ENCODE data around the gene AVL9.
"Not testable (repeated sequence)": the region's sequence is repeated elsewhere in the genome, so short reads cannot be mapped to it uniquely, and the experiment has no call there.

AVL9 gene

DNA sequence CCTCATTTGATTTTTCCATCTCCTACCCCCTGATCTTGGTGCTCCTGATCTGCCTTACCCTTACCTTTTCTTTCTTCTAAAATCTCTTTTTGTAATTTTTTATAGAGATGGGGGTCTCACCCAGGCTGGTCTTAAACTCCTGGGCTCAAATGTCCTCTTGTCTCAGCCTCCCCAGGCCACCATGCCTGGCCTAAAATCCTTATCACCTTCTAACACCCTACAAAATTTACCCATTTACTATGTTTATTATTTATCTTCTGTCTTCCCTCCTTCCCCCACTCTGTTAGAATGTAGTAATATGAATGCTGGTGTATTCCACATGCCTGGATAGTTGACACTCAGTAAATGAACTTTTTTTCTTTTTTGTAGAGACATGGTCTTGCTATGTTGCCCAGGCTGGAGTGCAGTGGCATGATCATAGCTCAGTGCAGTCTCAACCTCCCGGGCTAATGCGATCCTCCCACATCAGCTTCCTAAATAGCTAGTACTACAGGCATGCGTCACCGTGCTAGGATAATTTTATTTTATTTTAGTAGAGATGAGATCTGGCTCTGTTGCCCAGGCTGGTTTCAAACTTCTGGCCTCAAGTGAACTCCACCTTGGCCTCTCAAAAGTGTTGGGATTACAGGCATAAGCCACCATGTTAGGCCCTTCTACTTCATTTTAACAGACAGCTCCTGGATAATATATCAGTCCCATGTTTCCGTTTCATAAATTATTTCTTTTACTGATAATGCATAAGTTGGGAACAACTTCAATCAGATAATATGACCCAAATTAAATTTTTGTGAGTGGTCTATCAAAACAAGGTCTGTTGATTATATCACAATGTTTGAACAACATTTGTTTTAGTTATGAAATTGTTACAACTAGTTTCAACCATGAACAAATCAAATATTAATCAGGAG is 136.6 kb downstream of the AVL9 start:
- H3K4me3 ChIP-seq (ENCODE audit: low read depth in 1 of 5, low read length in 5 of 5); H3K27me3 ChIP-seq (ENCODE audit: control insufficient read depth in 5 of 5, insufficient read depth in 4 of 5, low read length in 5 of 5); H3K9ac ChIP-seq (ENCODE audit: low read length in 5 of 5); H3K27ac ChIP-seq (ENCODE audit: low read depth, low read length); H3K36me3 ChIP-seq (ENCODE audit: control insufficient read depth in 5 of 5, insufficient read depth in 5 of 5, low read length in 5 of 5); H3K4me1 ChIP-seq (ENCODE audit: control insufficient read depth in 5 of 5, insufficient read depth in 5 of 5, low read length in 5 of 5); H3K9me3 ChIP-seq (ENCODE audit: control insufficient read depth in 5 of 5, low read length in 5 of 5): not testable (repeated sequence)

DNA sequence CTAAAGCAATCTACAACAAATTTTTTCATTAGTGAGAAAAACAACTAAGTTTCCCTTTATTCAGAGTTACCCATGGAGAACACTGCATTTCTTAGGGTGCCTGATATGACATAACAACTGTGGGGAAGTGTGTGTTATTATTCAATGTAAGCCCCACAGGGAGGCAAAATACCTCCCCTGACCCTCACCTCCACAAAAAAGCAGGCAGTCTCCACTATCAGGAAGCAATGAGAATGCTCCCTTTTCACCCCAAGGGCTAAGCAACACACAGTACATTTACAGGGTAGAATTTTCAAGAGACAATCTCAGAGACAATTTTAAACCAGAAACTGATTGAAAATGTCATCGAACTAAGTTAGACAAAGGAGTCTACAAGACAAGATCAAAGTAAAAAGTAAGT is 138.2 kb downstream of the AVL9 start:
- not testable (repeated sequence) for H3K36me3 ChIP-seq (ENCODE audit: control insufficient read depth in 5 of 5, insufficient read depth in 5 of 5, low read length in 5 of 5); H3K27me3 ChIP-seq (ENCODE audit: control insufficient read depth in 5 of 5, insufficient read depth in 4 of 5, low read length in 5 of 5); H3K4me3 ChIP-seq (ENCODE audit: low read depth in 1 of 5, low read length in 5 of 5); H3K27ac ChIP-seq (ENCODE audit: low read depth, low read length); H3K9ac ChIP-seq (ENCODE audit: low read length in 5 of 5); H3K4me1 ChIP-seq (ENCODE audit: control insufficient read depth in 5 of 5, insufficient read depth in 5 of 5, low read length in 5 of 5); H3K9me3 ChIP-seq (ENCODE audit: control insufficient read depth in 5 of 5, low read length in 5 of 5)

DNA sequence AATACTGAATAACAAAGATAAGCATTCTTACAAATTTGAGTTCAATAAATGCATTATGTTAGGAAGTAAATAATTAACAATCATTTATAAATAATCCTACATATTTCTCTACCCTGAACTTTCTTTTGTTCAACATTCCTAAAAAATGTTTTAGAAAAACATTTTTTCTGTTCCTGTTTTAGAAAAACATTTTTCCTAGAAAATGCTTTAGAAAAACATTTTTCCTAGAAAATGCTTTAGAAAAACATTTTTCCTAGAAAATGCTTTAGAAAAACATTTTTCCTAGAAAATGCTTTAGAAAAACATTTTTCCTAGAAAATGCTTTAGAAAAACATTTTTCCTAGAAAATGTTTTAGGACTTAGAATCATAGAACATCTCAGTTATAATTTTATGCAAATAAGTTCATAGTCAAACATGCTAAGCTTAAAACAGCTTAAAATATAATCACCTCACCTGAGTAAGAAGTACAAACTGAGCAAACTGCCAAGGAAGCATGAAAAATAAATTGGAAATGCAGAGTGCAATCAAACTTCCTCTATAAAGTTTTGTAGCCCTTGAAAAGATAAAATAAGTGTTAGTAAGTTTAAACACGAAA is 139.6 kb downstream of the AVL9 start:
- not testable (repeated sequence) for H3K27ac ChIP-seq (ENCODE audit: low read depth, low read length); H3K9ac ChIP-seq (ENCODE audit: low read length in 5 of 5); H3K4me3 ChIP-seq (ENCODE audit: low read depth in 1 of 5, low read length in 5 of 5); H3K36me3 ChIP-seq (ENCODE audit: control insufficient read depth in 5 of 5, insufficient read depth in 5 of 5, low read length in 5 of 5); H3K9me3 ChIP-seq (ENCODE audit: control insufficient read depth in 5 of 5, low read length in 5 of 5); H3K27me3 ChIP-seq (ENCODE audit: control insufficient read depth in 5 of 5, insufficient read depth in 4 of 5, low read length in 5 of 5); H3K4me1 ChIP-seq (ENCODE audit: control insufficient read depth in 5 of 5, insufficient read depth in 5 of 5, low read length in 5 of 5)

DNA sequence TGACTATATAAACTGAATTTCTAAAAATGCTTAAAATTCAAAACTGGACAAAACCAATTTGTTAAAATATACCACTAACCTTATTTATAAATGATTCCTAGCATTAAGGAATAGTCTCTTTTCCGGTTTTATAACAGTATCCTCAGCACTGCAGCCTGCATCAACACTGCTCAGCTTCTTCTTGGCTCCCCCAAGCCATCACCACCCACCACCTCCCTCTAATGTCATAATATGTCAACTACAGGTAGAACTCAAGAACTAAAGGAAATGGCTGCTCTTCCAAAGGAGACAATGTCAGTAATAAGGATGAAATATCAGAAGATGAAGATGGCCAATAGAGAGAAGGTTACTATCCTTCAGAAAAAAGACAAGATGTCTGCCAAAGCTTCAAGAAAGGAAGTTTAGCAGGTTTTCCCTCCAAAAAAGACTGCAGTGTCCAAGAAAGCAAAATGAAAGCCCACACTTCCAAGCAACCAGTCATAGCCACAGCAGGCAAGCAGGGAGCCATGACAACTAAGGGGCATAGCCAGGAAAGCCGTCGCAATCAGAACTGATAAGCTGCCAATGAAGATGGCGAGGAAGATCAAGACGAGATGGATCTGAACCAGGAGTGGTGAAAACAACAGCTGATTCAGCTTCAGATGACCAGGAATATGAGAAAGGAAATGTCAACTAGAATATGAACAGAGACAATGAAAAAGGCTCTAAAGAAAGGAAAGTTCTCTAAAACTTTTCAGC is 141.6 kb downstream of the AVL9 start:
- H3K9me3 ChIP-seq (ENCODE audit: control insufficient read depth in 5 of 5, low read length in 5 of 5); H3K27me3 ChIP-seq (ENCODE audit: control insufficient read depth in 5 of 5, insufficient read depth in 4 of 5, low read length in 5 of 5); H3K4me3 ChIP-seq (ENCODE audit: low read depth in 1 of 5, low read length in 5 of 5); H3K4me1 ChIP-seq (ENCODE audit: control insufficient read depth in 5 of 5, insufficient read depth in 5 of 5, low read length in 5 of 5); H3K27ac ChIP-seq (ENCODE audit: low read depth, low read length); H3K9ac ChIP-seq (ENCODE audit: low read length in 5 of 5); H3K36me3 ChIP-seq (ENCODE audit: control insufficient read depth in 5 of 5, insufficient read depth in 5 of 5, low read length in 5 of 5): not testable (repeated sequence)

DNA sequence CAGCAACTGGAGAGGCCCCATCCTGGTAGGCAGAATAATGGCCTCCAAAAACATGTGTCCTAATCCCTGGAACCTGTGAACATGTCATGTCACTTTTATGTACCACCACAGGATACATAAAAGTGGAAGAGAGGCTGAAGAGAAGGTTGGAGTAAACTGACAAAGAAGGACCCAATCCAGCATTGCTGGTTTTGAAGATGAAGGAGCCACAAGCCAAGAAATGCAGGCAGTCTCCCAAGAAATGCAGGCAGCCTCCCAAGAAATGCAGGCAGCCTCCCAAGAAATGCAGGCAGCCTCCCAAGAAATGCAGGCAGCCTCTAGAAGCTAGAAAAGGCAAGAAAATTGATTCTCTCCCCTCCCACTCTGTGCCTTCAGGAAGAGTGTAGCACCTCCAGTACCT is 142.3 kb downstream of the AVL9 start:
- not testable (repeated sequence) for H3K4me1 ChIP-seq (ENCODE audit: control insufficient read depth in 5 of 5, insufficient read depth in 5 of 5, low read length in 5 of 5); H3K4me3 ChIP-seq (ENCODE audit: low read depth in 1 of 5, low read length in 5 of 5); H3K9ac ChIP-seq (ENCODE audit: low read length in 5 of 5); H3K27me3 ChIP-seq (ENCODE audit: control insufficient read depth in 5 of 5, insufficient read depth in 4 of 5, low read length in 5 of 5); H3K27ac ChIP-seq (ENCODE audit: low read depth, low read length); H3K36me3 ChIP-seq (ENCODE audit: control insufficient read depth in 5 of 5, insufficient read depth in 5 of 5, low read length in 5 of 5); H3K9me3 ChIP-seq (ENCODE audit: control insufficient read depth in 5 of 5, low read length in 5 of 5)

All from subcutaneous abdominal adipose tissue (tissue), 5 donors.